H1 (cell line): ENCODE results near the gene LRRC45. TPM values are rescaled to one million over a fixed set of nuclear protein-coding genes. Genes with fewer than 3 reads are reported as not detected.

Source experiments
- CTCF ChIA-PET: fragments of 300-600 bp; sonication (Branson Sonifier 250); formaldehyde crosslinking; loops from one replicate; lab custom pipeline; 2021; ENCODE audit not compliant: partially characterized antibody; lab: Charles Lee
- POLR2A ChIA-PET: fragments of 300-600 bp; sonication (Branson Sonifier 250); formaldehyde crosslinking; loops from one replicate; lab custom pipeline; 2021; ENCODE audit warnings: inconsistent platforms; ENCODE audit not compliant: partially characterized antibody; lab: Charles Lee
- DNase-seq, 2 experiments: peaks; one replicate each; pipeline versions ENCODE4 v3.0.0 to v3.0.0-alpha.2; 2010 to 2022; ENCODE audit warnings: low spot score in 2 of 2, low read depth in 1 of 2, mixed read lengths in 1 of 2
- FAIRE-seq: peaks from 2 replicates; lab custom pipeline; 2011; peaks lifted over from hg19 to GRCh38; lab: Jason Lieb, UNC
- H2AFZ ChIP-seq: 2 replicates; pipeline ENCODE4 v1.8.1; 2012; ENCODE audit warnings: low read length, inconsistent platforms
- H2AK5ac ChIP-seq: 2 replicates; pipeline ENCODE4 v1.6.1; 2013; ENCODE audit warnings: low read depth, low read length
- H2BK120ac ChIP-seq: replicated peaks from 2 replicates; pipeline ENCODE3; 2013; ENCODE audit warnings: low read depth, low read length, inconsistent platforms
- H2BK12ac ChIP-seq: 2 replicates; pipeline ENCODE4 v1.6.1; 2013; ENCODE audit warnings: low read depth, low read length
- H2BK15ac ChIP-seq: 2 replicates; pipeline ENCODE4 v1.6.1; 2013; ENCODE audit warnings: low read length
- H2BK20ac ChIP-seq: 2 replicates; pipeline ENCODE4 v1.6.1; 2013; ENCODE audit warnings: low read length
- H2BK5ac ChIP-seq: 2 replicates; pipeline ENCODE4 v1.6.1; 2013; ENCODE audit warnings: low read depth, low read length
- H3K14ac ChIP-seq: 2 replicates; pipeline ENCODE4 v1.6.1; 2013; ENCODE audit warnings: inconsistent platforms; ENCODE audit not compliant: insufficient read length
- H3K18ac ChIP-seq: 2 replicates; pipeline ENCODE4 v1.6.1; 2013; ENCODE audit warnings: low read length; ENCODE audit errors: extremely low read depth
- H3K23ac ChIP-seq: 2 replicates; pipeline ENCODE4 v1.6.1; 2013; ENCODE audit warnings: inconsistent platforms; ENCODE audit not compliant: insufficient read length
- H3K23me2 ChIP-seq: 2 replicates; pipeline ENCODE4 v1.6.1; 2013; ENCODE audit warnings: low read depth, low read length
- H3K27ac ChIP-seq: 2 replicates; pipeline ENCODE4 v1.6.1; 2011; ENCODE audit warnings: low read depth, low read length, inconsistent platforms
- H3K27me3 ChIP-seq, 4 experiments: replicated peaks in 1 of 4; 1 replicate in 1 of 4; 2 replicates in 3 of 4; pipeline versions ENCODE4 v1.6.1 to v1.8.1; 2011 to 2013; ENCODE audit warnings: low read length in 3 of 4, mild to moderate bottlenecking in 3 of 4, inconsistent platforms in 2 of 4, mixed read lengths in 2 of 4, moderate library complexity in 1 of 4; ENCODE audit not compliant: control insufficient read depth in 3 of 4, insufficient read depth in 3 of 4; ENCODE audit errors: extremely low read depth in 1 of 4
- H3K36me3 ChIP-seq, 4 experiments: 2 replicates each; pipeline versions ENCODE4 v1.6.1 to v1.8.1; 2011 to 2013; ENCODE audit warnings: mild to moderate bottlenecking in 4 of 4, low read length in 3 of 4, moderate library complexity in 2 of 4, control low read depth in 1 of 4, inconsistent platforms in 1 of 4; ENCODE audit not compliant: insufficient read depth in 4 of 4, control insufficient read depth in 2 of 4
- H3K4ac ChIP-seq: replicated peaks from 2 replicates; pipeline ENCODE3; 2013; ENCODE audit warnings: low read length, low read depth, mixed read lengths, inconsistent platforms; ENCODE audit not compliant: insufficient read length
- H3K4me1 ChIP-seq, 4 experiments: replicated peaks in 1 of 4; 1 replicate in 1 of 4; 2 replicates in 3 of 4; pipeline versions ENCODE4 v1.6.1 to v1.8.1; 2011 to 2013; ENCODE audit warnings: low read length in 3 of 4, inconsistent platforms in 2 of 4, mixed read lengths in 1 of 4; ENCODE audit not compliant: insufficient read depth in 4 of 4, control insufficient read depth in 3 of 4
- H3K4me2 ChIP-seq, 2 experiments: 2 replicates each; pipeline versions ENCODE4 v1.6.1 to v1.8.1; 2011 to 2013; ENCODE audit warnings: low read depth in 2 of 2, low read length in 2 of 2, control low read depth in 1 of 2, inconsistent platforms in 1 of 2, mild to moderate bottlenecking in 1 of 2; ENCODE audit not compliant: insufficient read depth in 1 of 2
- H3K4me3 ChIP-seq, 4 experiments: fragments of 200-600, 300-600 bp in 1 of 4; sonication (generic), shearing (Covaris generic), sonication (Bioruptor Twin) in 1 of 4; 2 replicates each; pipeline versions ENCODE4 v1.5.1 to v1.8.1; 2011 to 2016; ENCODE audit warnings: low read length in 4 of 4, low read depth in 3 of 4, control low read depth in 2 of 4, inconsistent platforms in 2 of 4, mild to moderate bottlenecking in 2 of 4, mixed read lengths in 1 of 4, moderate library complexity in 1 of 4; ENCODE audit not compliant: insufficient read depth in 2 of 4; ENCODE audit errors: extremely low read depth in 1 of 4
- H3K56ac ChIP-seq: replicated peaks from 2 replicates; pipeline ENCODE3; 2013; ENCODE audit warnings: low read depth, mild to moderate bottlenecking, mixed read lengths, low read length, inconsistent platforms; ENCODE audit not compliant: insufficient read length
- H3K79me1 ChIP-seq: 2 replicates; pipeline ENCODE4 v1.6.1; 2013; ENCODE audit warnings: low read depth, low read length, control low read depth
- H3K79me2 ChIP-seq, 2 experiments: 2 replicates each; pipeline versions ENCODE4 v1.6.1 to v1.8.1; 2012 to 2013; ENCODE audit warnings: low read length in 2 of 2, mild to moderate bottlenecking in 2 of 2, inconsistent platforms in 1 of 2; ENCODE audit not compliant: insufficient read depth in 2 of 2, control insufficient read depth in 1 of 2
- H3K9ac ChIP-seq, 4 experiments: replicated peaks in 1 of 4; 1 replicate in 1 of 4; 2 replicates in 3 of 4; pipeline versions ENCODE4 v1.6.1 to v1.8.1; 2011 to 2013; ENCODE audit warnings: low read depth in 3 of 4, low read length in 3 of 4, control low read depth in 2 of 4, mild to moderate bottlenecking in 2 of 4, moderate library complexity in 2 of 4, inconsistent platforms in 1 of 4; ENCODE audit errors: extremely low read depth in 1 of 4
- H3K9me3 ChIP-seq, 2 experiments: 2 replicates each; pipeline versions ENCODE4 v1.6.1 to v1.8.1; 2012 to 2013; ENCODE audit warnings: mild to moderate bottlenecking in 2 of 2, moderate library complexity in 2 of 2, control low read depth in 1 of 2, inconsistent platforms in 1 of 2, low read depth in 1 of 2, low read length in 1 of 2, mixed read lengths in 1 of 2; ENCODE audit not compliant: insufficient read depth in 2 of 2
- H4K20me1 ChIP-seq, 2 experiments: replicated peaks in 1 of 2; 2 replicates each; pipeline versions ENCODE3 to v1.8.1; 2011 to 2013; ENCODE audit warnings: inconsistent platforms in 2 of 2, low read length in 2 of 2, mild to moderate bottlenecking in 1 of 2; ENCODE audit not compliant: insufficient read depth in 2 of 2, control insufficient read depth in 1 of 2
- H4K5ac ChIP-seq: 2 replicates; pipeline ENCODE4 v1.6.1; 2013; ENCODE audit warnings: low read length, low read depth, mixed read lengths, inconsistent platforms; ENCODE audit not compliant: insufficient read length
- H4K8ac ChIP-seq: 2 replicates; pipeline ENCODE4 v1.8.0; 2013; ENCODE audit warnings: mild to moderate bottlenecking, moderate library complexity, low read length, inconsistent platforms; ENCODE audit not compliant: insufficient read depth; ENCODE audit errors: extremely low read depth
- H4K91ac ChIP-seq: replicated peaks from 2 replicates; pipeline ENCODE3; 2013; ENCODE audit warnings: low read length, mixed read lengths, inconsistent platforms; ENCODE audit not compliant: insufficient read length
- ASH2L ChIP-seq: fragments of 200-600, 300-600 bp; sonication (generic); IDR thresholded peaks from one replicate; pipeline ENCODE4 v1.7.1; 2017; ENCODE audit warnings: low read length
- ATF3 ChIP-seq: IDR thresholded peaks from 2 replicates; pipeline ENCODE4 v1.6.1; 2011; ENCODE audit warnings: low read depth, mild to moderate bottlenecking, low read length; ENCODE audit not compliant: insufficient read depth
- BCL11A ChIP-seq, 2 experiments: IDR thresholded peaks; one replicate each; pipeline ENCODE4 v1.6.1; 2011; ENCODE audit warnings: low read depth in 2 of 2, low read length in 2 of 2, mild to moderate bottlenecking in 2 of 2
- CREB1 ChIP-seq: IDR thresholded peaks from 2 replicates; pipeline ENCODE4 v1.6.1; 2012; ENCODE audit warnings: inconsistent platforms
- JUND ChIP-seq: IDR thresholded peaks from 2 replicates; pipeline ENCODE4 v1.6.1; 2011; ENCODE audit warnings: mild to moderate bottlenecking, improper control_type of control experiment, low read length
- KDM4A ChIP-seq: IDR thresholded peaks from one replicate; pipeline ENCODE4 v1.7.1; 2012; ENCODE audit warnings: low read depth, mild to moderate bottlenecking, moderate library complexity, low read length, inconsistent platforms; ENCODE audit not compliant: severe bottlenecking
- YY1 ChIP-seq: IDR thresholded peaks from 2 replicates; pipeline ENCODE4 v1.6.1; 2011; ENCODE audit warnings: low read depth, mild to moderate bottlenecking, low read length
- WGBS, 2 experiments: shearing (Covaris generic) in 1 of 2; methylation state at CpG; one replicate each; pipeline versions ENCODE4 v1.1.6 to v1.1.7; 2013 to 2015; ENCODE audit warnings: low lambda C conversion rate in 2 of 2, mixed read lengths in 2 of 2, inconsistent platforms in 1 of 2, low coverage in 1 of 2, missing lambda C conversion rate in 1 of 2; ENCODE audit not compliant: insufficient replicate concordance in 2 of 2, insufficient coverage in 1 of 2, insufficient read length in 1 of 2; ENCODE audit errors: extremely low coverage in 1 of 2, missing lambda C conversion rate in 1 of 2; 5-methylcytosine and 5-hydroxymethylcytosine counted together
- polyA plus RNA-seq, 7 experiments: library from polyadenylated mRNA; depleted of rRNA in 3 of 7; stranded (reverse) in 5 of 7; unstranded in 2 of 7; fragments of >200 nt in 5 of 7; fragments of 200-250 nt in 2 of 7; gene quantifications; 1 replicate in 5 of 7; 2 replicates in 1 of 7; 4 replicates in 1 of 7; pipeline versions ENCODE4 v1.2.1 to v1.2.3, GENCODE V29; 2011 to 2013; ENCODE audit warnings: missing spikeins in 2 of 7, mixed read lengths in 2 of 7
- total RNA-seq: library from RNA; stranded (reverse); fragmentation: NEBNext Ultra II Directional; extraction: Animal tissue kit (Norgen Biotek cat#: 25700); gene quantifications from 2 replicates; pipeline ENCODE4 v1.2.1, GENCODE V29; 2021

Gene LRRC45
- total and polyA plus RNA-seq, 2 of the 8 experiments (the other 6 are each of a cell fraction or from before 2014, with no cell fraction given): 11.5 to 29.0 TPM

- Histone ChIP-seq H3K27ac (no peak overlapping the region), H3K9me3 (no peaks in the 10 kb centered on the region), H2BK20ac (no peak overlapping the region), H4K8ac (peak overlapping the region; percentile 5; the same call in 1 of the 2 replicates), H3K27me3 (no peaks in the 10 kb centered on the region; a peak in 1 of 7 replicates), H3K79me1 (peaks cover 6% of the 10 kb centered on the region; the same call in 1 of the 2 replicates), H3K36me3 (peaks cover 10 to 29% (median 22%) of the 10 kb centered on the region in 4 experiments), H3K4me1 (peaks cover 0 to 11% (median 6%) of the 10 kb centered on the region in 4 experiments; a peak in 5 of 7 replicates), H4K20me1 (peaks cover 4 to 21% of the 10 kb centered on the region in 2 experiments), H3K79me2 (peaks cover 0 to 12% of the 10 kb centered on the region in 2 experiments; a peak in 1 of 4 replicates), H4K91ac (no peak overlapping the region), H2BK120ac (no peak overlapping the region), H3K4me3 (no peak overlapping the region), H3K4me2 (no peak overlapping the region), H3K23me2 (peaks cover 6% of the 10 kb centered on the region; the same call in 1 of the 2 replicates), H2AFZ (no peak overlapping the region), H2BK12ac (no peak overlapping the region), H2AK5ac (no peak overlapping the region), H3K56ac (no peak overlapping the region), H4K5ac (no peak overlapping the region), H2BK5ac (no peak overlapping the region), H3K4ac (no peak overlapping the region), H3K23ac (no peak overlapping the region), H3K18ac (no peak overlapping the region), H3K14ac (no peak overlapping the region), H2BK15ac (no peak overlapping the region), H3K9ac (peak overlapping the region in 1 of 4 experiments; percentile 37; a peak in 2 of 7 replicates)
- CTCF ChIA-PET: interaction anchor here (1.0 to 5.4 kb wide), 4 partner anchors 10 to 100 kb away, joined by 3 to 40 read pairs (median 6); partner anchors contain the start of genes DUS1L and RAC3
- POLR2A ChIA-PET: interaction anchor here (0.6 to 13.2 kb wide), 16 partner anchors 9 to 53 kb away, joined by 3 to 161 read pairs (median 6); partner anchors contain the start of genes DUS1L and RAC3
- TF ChIP-seq ASH2L: no peak
- TF ChIP-seq ATF3: no peak
- TF ChIP-seq JUND: no peak
- no peak for TF ChIP-seq KDM4A
- TF ChIP-seq BCL11A (IDR thresholded peaks at IDR 0.05; ENCODE audit: low read depth in 2 of 2, low read length in 2 of 2): no peak
- no peak for TF ChIP-seq CREB1
- no peak for TF ChIP-seq YY1
- DNase-seq: no peak
- WGBS, 2 experiments: 86% methylated on average over 15 of the region's 26 CpGs; no CpG with 5 or more reads in 1 of the 2 experiments
- no peak for FAIRE-seq
Measured at GRCh38 chr17:82055023-82055964, 32.2 kb downstream of the LRRC45 start.
